Kidney glomerular epithelial cell (primary cell): Measurements from ENCODE around the gene PLCB2.

Experiments used
- DNase-seq: peaks from one replicate; lab custom pipeline; 2025; lab: John Stamatoyannopoulos, UW

The PLCB2 gene

GRCh38 chr15:40269604-40270003 lies 38.1 kb downstream of the PLCB2 start:
- no peak for DNase-seq

DNA sequence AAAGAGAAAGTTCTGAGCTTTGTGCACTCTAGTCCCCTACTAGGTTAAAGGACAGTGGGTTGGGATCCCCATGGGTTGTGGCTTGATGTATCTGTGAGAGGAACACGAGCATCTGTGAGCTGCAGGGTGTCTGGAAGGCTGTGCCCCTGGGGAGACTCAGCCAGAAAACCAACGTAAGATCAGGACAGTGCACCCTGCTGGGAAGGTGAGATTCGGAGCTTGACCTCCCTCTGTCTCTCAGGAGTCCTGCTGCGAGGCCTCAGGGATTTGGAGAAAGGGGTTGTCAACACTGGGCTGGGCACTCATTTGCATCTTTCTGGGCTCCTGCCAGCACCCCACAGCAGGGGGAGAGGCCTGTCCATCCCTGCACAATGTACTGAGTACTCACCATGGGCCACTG lies 40.1 kb downstream of the PLCB2 start:
- DNase-seq = no peak

DNA sequence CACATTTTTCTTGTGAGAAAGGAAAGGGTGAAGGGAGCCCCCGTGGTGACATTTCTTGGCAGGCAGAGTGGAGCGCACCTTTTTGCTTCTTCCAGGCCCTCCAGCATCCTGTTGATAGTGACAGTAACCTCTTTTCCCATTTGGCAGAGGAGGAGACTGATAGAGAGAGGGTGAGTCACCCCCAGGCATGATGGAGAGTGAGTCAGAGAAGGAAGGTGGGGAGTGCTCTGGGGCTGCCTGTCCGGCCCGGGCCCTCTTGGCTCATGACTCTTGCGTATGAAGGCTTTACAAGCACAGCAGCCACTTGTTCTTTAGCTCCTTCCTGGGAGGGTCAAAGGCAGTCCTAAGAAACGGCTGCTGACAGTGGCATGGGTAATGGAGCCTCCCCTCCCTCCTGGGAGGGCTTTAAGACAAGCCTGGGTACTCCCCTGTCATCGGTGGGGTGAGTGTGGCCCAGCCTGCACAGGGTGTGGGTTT lies 40.9 kb downstream of the PLCB2 start:
- DNase-seq = peak; percentile 95

DNA sequence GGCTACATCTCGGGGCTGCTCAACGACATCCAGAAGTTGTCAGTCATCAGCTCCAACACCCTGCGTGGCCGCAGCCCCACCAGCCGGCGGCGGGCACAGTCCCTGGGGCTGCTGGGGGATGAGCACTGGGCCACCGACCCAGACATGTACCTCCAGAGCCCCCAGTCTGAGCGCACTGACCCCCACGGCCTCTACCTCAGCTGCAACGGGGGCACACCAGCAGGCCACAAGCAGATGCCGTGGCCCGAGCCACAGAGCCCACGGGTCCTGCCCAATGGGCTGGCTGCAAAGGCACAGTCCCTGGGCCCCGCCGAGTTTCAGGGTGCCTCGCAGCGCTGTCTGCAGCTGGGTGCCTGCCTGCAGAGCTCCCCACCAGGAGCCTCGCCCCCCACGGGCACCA lies 41.9 kb downstream of the PLCB2 start:
- DNase-seq = no peak

DNA sequence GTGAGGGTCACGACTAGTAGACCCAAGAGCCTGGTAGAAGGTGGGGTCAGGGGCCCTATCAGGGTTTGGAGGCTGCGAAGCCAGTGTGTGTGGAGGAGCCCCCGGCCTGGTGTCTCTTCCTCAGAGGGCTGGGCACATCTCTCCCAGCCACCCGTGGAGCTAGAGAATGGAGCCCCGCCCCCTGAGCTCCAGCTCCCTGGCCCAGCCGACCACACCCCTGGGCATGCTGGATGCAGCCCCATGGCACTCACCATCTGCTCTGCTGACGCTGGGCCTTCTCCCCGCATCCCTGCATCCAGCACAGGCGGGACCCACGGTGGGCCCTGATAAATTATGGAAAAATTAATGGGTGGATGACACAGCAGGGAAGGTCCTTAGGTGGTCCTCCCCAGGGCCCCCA lies 42.4 kb downstream of the PLCB2 start:
- no peak for DNase-seq

- DNase-seq = no peak
These were observed 43.2 kb downstream of the PLCB2 start for GRCh38 chr15:40264321-40265153.

- DNase-seq = no peak
These were observed 44.5 kb downstream of the PLCB2 start for GRCh38 chr15:40263024-40263754.

DNA sequence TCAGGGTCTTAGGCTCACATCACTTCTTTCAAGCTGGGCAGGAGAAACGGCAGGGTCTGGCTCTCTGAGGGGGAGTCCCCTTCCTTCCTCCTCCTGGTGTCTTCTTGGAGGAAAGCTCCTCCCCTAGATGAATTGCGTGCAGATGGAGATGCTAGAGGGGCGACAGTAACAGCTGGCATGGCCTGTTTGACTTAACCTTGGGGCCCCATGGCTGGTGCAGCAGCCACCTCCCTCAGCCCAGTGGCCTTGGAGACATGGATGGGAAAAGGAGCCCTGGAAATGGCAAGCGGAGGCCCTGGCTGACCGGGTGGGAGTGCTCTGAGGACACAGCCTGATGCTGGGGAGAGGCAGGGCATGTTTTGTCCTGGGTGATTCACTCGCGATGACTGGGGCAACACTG lies 48.7 kb downstream of the PLCB2 start:
- DNase-seq = no peak

- no peak for DNase-seq
These were observed 49.2 kb downstream of the PLCB2 start for GRCh38 chr15:40258544-40258943.

DNA sequence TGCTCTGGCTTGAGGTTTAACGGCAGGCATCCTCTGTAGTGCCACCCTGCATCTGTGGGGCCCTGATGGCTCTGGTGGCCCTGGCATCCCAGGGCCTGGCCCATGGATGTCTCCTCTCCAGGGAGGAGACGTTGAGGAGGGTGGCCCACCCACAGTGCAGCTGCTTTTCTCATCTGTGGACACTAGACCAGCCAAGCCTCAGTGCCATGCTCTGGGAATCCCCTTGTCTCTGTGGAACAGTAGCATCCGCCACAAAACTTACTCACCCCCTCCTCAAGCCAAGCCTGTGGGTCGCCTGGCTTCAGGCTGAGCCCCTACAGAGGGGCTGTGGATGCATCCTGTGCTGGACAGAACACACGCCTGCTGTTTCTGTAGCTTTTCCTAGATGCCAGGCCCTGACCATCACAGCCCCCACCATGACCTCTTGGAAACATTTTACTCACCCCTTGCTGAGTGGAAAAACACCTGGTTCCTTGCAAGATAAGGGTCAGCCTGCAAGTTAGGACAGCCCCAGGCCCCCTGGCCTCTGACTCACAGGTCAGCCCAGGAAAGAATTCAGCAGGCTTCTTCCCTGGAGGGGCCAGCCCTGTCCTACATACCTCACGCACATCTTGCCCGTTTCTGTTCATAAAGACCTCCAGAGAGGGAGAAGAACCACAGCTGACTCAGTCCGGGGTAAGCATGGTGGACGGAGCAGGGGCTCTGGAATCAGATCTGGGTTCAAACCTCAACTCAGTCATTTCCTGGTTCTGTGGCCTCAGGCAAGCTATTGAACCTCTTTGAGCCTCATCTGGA lies 49.9 kb downstream of the PLCB2 start:
- no peak for DNase-seq

GRCh38 chr15:40256638-40257235 lies 51.0 kb downstream of the PLCB2 start:
- DNase-seq = no peak

- DNase-seq = no peak
These were observed 52.7 kb downstream of the PLCB2 start for GRCh38 chr15:40255033-40255432.

- no peak for DNase-seq
These were observed 53.3 kb downstream of the PLCB2 start for GRCh38 chr15:40254452-40254851.

- DNase-seq = no peak
These were observed 54.5 kb downstream of the PLCB2 start for GRCh38 chr15:40253167-40253790.

DNA sequence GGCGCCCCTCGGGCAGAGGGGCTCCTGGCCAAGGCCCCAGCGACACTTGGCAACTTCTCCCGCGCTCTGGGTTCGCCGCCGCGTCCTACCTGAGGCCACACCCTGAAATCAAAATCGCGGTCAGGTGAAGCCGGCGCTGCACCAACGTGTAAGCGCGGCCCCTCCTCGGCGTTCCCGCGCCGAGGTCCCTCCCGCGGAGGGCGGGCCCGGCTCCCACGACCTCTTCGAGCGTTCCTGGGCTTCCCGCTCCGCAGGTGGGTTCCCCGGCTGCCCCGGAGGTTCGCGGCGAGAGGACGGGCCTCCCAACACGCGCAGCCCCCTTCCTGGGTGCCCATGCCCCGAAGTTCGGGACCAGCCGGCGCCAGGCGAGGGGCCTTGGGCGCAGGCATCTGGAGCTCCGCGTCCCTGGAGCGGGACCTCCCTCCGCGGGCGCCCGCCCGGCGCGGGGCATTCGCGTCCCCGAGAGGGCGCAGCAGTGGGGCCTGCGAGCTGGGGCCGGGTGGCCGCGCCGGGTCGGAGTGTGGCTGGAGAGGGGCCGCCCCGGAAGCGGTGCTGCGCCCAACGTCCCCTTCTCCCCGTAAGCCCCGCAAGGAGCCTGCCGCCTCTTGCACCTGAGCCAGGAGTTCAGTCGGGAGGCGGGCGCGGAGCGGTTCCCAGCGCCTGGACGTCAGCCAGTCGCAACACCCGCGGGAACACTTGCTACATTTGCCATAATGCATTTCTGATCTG lies 55.1 kb downstream of the PLCB2 start:
- no peak for DNase-seq

DNA sequence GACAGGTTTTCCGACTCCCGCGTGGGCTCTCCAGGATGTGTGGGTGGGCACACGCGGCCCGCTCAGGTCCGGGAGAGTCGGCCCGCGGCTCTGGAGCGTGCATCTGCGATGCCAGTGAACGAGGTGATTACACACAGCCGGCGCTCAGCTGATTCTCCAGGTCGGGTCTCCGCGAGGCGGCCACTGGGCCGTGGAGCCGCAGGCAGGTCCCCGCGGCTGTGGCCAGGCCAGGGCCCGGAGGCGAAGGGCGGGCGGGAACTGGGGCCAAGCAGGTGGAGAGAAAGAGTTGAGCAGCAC lies 55.6 kb downstream of the PLCB2 start:
- no peak for DNase-seq

- DNase-seq = no peak
These were observed 56.1 kb downstream of the PLCB2 start for GRCh38 chr15:40251486-40252140.

DNA sequence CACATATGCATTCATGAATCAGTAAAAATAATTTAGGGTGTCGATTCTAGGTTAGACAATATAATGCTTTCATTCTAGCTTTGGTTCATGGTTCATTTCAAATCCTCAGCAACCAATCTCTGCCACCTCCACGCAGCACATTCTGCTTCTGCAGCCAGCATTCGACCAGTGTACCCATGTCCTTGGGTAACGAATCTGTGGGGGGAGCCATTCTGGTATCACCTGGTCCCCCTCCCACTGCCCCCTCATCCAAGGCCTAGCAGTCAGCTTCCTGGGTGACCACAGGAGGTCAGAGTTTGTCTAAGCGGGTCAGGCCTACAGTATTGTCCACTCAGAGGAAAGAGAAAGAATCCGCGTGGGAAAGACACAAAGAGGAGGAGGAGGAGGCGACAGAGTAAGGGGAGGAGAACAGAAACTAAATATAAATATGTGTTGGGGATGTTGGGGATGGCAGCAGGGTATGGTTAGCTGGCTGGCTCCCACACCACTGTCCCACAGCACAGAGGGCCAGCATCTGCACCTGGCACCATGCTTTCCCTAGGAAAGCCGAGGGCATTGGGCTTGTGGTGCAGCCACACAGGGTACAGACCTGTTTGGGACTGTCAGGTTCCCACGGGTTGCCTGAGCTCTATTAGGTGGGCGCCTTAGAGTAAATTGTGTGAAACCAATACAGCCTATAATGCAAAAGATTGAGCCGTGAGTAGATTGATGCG lies 56.8 kb downstream of the PLCB2 start:
- no peak for DNase-seq

DNA sequence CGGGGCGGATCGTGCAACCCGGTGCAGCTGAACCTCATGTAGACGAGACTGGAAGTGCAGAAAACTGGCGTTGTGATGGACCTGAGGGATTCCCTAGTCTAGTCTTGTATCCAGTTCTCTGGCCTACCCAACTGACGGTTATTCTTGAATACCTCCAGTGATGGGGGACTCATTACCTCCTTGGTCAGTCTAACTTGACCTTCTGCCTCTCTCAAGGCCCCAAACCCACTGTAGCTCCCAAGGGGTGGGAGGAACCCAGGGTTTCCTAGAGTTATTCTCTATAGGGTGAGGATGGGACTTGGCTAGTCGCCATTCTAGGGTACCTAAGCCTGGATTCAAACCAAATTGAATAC lies 57.5 kb downstream of the PLCB2 start:
- no peak for DNase-seq
